ENCODE data around the gene CUL2.
"Not testable (repeated sequence)": the region's sequence is repeated elsewhere in the genome, so short reads cannot be mapped to it uniquely, and the experiment has no call there.

DNA sequence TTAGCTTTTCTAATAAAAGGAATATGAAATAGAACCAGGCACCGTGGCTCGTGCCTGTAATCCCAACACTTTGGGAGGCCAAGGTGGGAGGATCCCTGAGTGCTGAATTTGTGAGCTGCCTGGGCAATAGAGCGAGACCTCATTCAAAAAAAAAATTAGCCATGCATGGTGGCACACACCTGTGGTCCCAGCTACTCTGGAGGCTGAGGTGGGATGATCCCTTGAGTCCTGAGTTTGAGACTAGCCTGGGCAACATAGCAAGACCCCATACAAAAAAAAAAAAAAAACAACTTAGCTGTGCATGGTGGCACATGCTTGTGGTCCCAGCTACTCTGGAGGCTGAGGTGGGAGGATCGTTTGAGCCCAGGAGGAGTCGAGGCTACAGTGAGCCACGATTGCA lies 44.9 kb downstream of the CUL2 start:
- not testable (repeated sequence) for TF ChIP-seq CTCF (conservative IDR thresholded peaks at IDR 0.05; ENCODE audit: low read depth in 2 of 2); NANOG (IDR thresholded peaks at IDR 0.05; ENCODE audit: borderline replicate concordance); STAT1 (IDR thresholded peaks at IDR 0.05; ENCODE audit: unreplicated experiment); POLR2AphosphoS5 (IDR thresholded peaks at IDR 0.05; ENCODE audit: low read depth); JUNB (IDR thresholded peaks at IDR 0.05; ENCODE audit: unreplicated experiment); EZH2phosphoT487 (IDR thresholded peaks at IDR 0.05; ENCODE audit: unreplicated experiment); EZH2 (IDR thresholded peaks at IDR 0.05; ENCODE audit: low read depth, unreplicated experiment); ZNF114 (CRISPR knock-in tag; IDR thresholded peaks at IDR 0.05); ZNF462 (CRISPR knock-in tag; IDR thresholded peaks at IDR 0.05)
- TF ChIP-seq, protein P1, sequence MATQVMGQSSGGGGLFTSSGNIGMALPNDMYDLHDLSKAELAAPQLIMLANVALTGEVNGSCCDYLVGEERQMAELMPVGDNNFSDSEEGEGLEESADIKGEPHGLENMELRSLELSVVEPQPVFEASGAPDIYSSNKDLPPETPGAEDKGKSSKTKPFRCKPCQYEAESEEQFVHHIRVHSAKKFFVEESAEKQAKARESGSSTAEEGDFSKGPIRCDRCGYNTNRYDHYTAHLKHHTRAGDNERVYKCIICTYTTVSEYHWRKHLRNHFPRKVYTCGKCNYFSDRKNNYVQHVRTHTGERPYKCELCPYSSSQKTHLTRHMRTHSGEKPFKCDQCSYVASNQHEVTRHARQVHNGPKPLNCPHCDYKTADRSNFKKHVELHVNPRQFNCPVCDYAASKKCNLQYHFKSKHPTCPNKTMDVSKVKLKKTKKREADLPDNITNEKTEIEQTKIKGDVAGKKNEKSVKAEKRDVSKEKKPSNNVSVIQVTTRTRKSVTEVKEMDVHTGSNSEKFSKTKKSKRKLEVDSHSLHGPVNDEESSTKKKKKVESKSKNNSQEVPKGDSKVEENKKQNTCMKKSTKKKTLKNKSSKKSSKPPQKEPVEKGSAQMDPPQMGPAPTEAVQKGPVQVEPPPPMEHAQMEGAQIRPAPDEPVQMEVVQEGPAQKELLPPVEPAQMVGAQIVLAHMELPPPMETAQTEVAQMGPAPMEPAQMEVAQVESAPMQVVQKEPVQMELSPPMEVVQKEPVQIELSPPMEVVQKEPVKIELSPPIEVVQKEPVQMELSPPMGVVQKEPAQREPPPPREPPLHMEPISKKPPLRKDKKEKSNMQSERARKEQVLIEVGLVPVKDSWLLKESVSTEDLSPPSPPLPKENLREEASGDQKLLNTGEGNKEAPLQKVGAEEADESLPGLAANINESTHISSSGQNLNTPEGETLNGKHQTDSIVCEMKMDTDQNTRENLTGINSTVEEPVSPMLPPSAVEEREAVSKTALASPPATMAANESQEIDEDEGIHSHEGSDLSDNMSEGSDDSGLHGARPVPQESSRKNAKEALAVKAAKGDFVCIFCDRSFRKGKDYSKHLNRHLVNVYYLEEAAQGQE (IDR thresholded peaks at IDR 0.05; ENCODE audit: unreplicated experiment): not testable (repeated sequence)
- TF ChIP-seq, protein P2, sequence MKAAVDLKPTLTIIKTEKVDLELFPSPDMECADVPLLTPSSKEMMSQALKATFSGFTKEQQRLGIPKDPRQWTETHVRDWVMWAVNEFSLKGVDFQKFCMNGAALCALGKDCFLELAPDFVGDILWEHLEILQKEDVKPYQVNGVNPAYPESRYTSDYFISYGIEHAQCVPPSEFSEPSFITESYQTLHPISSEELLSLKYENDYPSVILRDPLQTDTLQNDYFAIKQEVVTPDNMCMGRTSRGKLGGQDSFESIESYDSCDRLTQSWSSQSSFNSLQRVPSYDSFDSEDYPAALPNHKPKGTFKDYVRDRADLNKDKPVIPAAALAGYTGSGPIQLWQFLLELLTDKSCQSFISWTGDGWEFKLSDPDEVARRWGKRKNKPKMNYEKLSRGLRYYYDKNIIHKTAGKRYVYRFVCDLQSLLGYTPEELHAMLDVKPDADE (IDR thresholded peaks at IDR 0.05): not testable (repeated sequence)

Measured in GM23338 (cell line).